Prostate gland (tissue), 2 donors: ENCODE results near the gene SBK1.

ENCODE experiments used
- CTCF ChIP-seq, 4 experiments: fragments of 200-600 bp in 2 of 4; fragments of 450-650 bp in 2 of 4; sonication (generic) in 2 of 4; IDR thresholded peaks; 1 replicate in 3 of 4; 2 replicates in 1 of 4; pipeline ENCODE4 v1.5.1; 2016 to 2019; ENCODE audit warnings: antibody characterized with exemption in 4 of 4, mild to moderate bottlenecking in 2 of 4, moderate library complexity in 2 of 4
- POLR2A ChIP-seq: fragments of 450-650 bp; IDR thresholded peaks from one replicate; pipeline ENCODE4 v1.6.1; 2016; ENCODE audit warnings: antibody characterized with exemption, mild to moderate bottlenecking
- POLR2AphosphoS5 ChIP-seq: sonication (generic); formaldehyde crosslinking; IDR thresholded peaks from one replicate; pipeline ENCODE4 v1.6.1; 2017; ENCODE audit warnings: antibody characterized with exemption

GRCh38 chr16:28254158-28254557, 38.2 kb upstream of the SBK1 start:
- TF ChIP-seq POLR2AphosphoS5 (no peak), CTCF (IDR thresholded peaks at IDR 0.05) (no peak), POLR2A (no peak)
